ENCODE data around the gene ARL6IP4. TPM values are rescaled to one million over a fixed set of nuclear protein-coding genes. Genes with fewer than 3 reads are reported as not detected.
A peak's percentile ranks its signal among the peaks of the same experiment; 100 is the strongest.

ARL6IP4 gene
- total RNA-seq, 4 donors from 2014 or later = 87.5 to 149 (median 114) TPM

- Histone ChIP-seq H3K9me3 (no peaks in the 10 kb centered on the region), H3K27ac (no peak overlapping the region), H3K4me1 (peaks cover 21% of the 10 kb centered on the region), H3K27me3 (no peaks in the 10 kb centered on the region), H3K4me3 (no peak overlapping the region), H3K36me3 (no peaks in the 10 kb centered on the region)
- no peak for DNase-seq (ENCODE audit: low spot score in 2 of 2)
- TF ChIP-seq CTCF (IDR thresholded peaks at IDR 0.05) (no peak), POLR2A (IDR thresholded peaks at IDR 0.05) (no peak), POLR2AphosphoS5 (IDR thresholded peaks at IDR 0.05) (no peak), EP300 (IDR thresholded peaks at IDR 0.05) (no peak)
- WGBS = 71% methylated on average over 9 of the region's 9 CpGs
Observed at GRCh38 chr12:122951406-122951805, 29.1 kb upstream of the ARL6IP4 start.

- Histone ChIP-seq H3K4me3 (no peak overlapping the region), H3K27ac (no peak overlapping the region), H3K27me3 (no peaks in the 10 kb centered on the region), H3K4me1 (peaks cover 12% of the 10 kb centered on the region), H3K9me3 (no peaks in the 10 kb centered on the region), H3K36me3 (no peaks in the 10 kb centered on the region)
- TF ChIP-seq POLR2A (IDR thresholded peaks at IDR 0.05) (no peak), CTCF (IDR thresholded peaks at IDR 0.05) (peak; percentile 76 to 79)
- WGBS = 81% methylated on average over 10 of the region's 12 CpGs
- DNase-seq (ENCODE audit: low spot score in 2 of 2) = peak; percentile 84 to 89
Observed at GRCh38 chr12:122951979-122952892, 28.2 kb upstream of the ARL6IP4 start.

- peaks cover 8% of the 10 kb centered on the region for H3K36me3 ChIP-seq
- no peak for DNase-seq (ENCODE audit: low spot score in 2 of 2)
- H3K9me3 ChIP-seq = no peaks in the 10 kb centered on the region
- no peaks in the 10 kb centered on the region for H3K4me1 ChIP-seq
- 74% methylated on average over 8 of the region's 8 CpGs for WGBS
- TF ChIP-seq POLR2AphosphoS5 (IDR thresholded peaks at IDR 0.05) = no peak
- TF ChIP-seq CTCF (IDR thresholded peaks at IDR 0.05) = no peak
- TF ChIP-seq POLR2A (IDR thresholded peaks at IDR 0.05) = no peak
- TF ChIP-seq EP300 (IDR thresholded peaks at IDR 0.05) = no peak
- no peaks in the 10 kb centered on the region for H3K27me3 ChIP-seq
- H3K27ac ChIP-seq = no peak overlapping the region
- no peak overlapping the region for H3K4me3 ChIP-seq
Observed at GRCh38 chr12:122955156-122955555, 25.3 kb upstream of the ARL6IP4 start.

GRCh38 chr12:122956035-122956434 lies 24.4 kb upstream of the ARL6IP4 start:
- TF ChIP-seq POLR2AphosphoS5 (IDR thresholded peaks at IDR 0.05) (no peak), CTCF (IDR thresholded peaks at IDR 0.05) (no peak), EP300 (IDR thresholded peaks at IDR 0.05) (no peak), POLR2A (IDR thresholded peaks at IDR 0.05) (no peak)
- H3K27me3 ChIP-seq = no peaks in the 10 kb centered on the region
- 87% methylated on average over 2 of the region's 2 CpGs for WGBS
- H3K36me3 ChIP-seq = peaks cover 9% of the 10 kb centered on the region
- H3K9me3 ChIP-seq = no peaks in the 10 kb centered on the region
- no peak overlapping the region for H3K27ac ChIP-seq
- H3K4me3 ChIP-seq = no peak overlapping the region
- DNase-seq (ENCODE audit: low spot score in 2 of 2) = no peak
- H3K4me1 ChIP-seq = no peaks in the 10 kb centered on the region

GRCh38 chr12:122958198-122958888 lies 22.1 kb upstream of the ARL6IP4 start:
- no peaks in the 10 kb centered on the region for H3K9me3 ChIP-seq
- H3K36me3 ChIP-seq = peaks cover 9% of the 10 kb centered on the region
- H3K27ac ChIP-seq = no peak overlapping the region
- WGBS = 76% methylated on average over 5 of the region's 5 CpGs
- H3K27me3 ChIP-seq = no peaks in the 10 kb centered on the region
- H3K4me1 ChIP-seq = peaks cover 11% of the 10 kb centered on the region
- DNase-seq (ENCODE audit: low spot score in 2 of 2) = no peak
- TF ChIP-seq POLR2AphosphoS5 (IDR thresholded peaks at IDR 0.05) = no peak
- TF ChIP-seq EP300 (IDR thresholded peaks at IDR 0.05) = no peak
- TF ChIP-seq POLR2A (IDR thresholded peaks at IDR 0.05) = no peak
- TF ChIP-seq CTCF (IDR thresholded peaks at IDR 0.05) = no peak
- H3K4me3 ChIP-seq = no peak overlapping the region

Data from suprapubic skin (tissue), 4 donors.